ENCODE measurements around the gene SLC25A34. TPM values are rescaled to one million over a fixed set of nuclear protein-coding genes. Genes with fewer than 3 reads are reported as not detected.

Gene SLC25A34
- total and polyA plus RNA-seq, 10 of the 15 experiments (the other 5 are each of a cell fraction or from before 2014, with no cell fraction given) = 0.02 to 1.6 (median 0.39) TPM

DNA sequence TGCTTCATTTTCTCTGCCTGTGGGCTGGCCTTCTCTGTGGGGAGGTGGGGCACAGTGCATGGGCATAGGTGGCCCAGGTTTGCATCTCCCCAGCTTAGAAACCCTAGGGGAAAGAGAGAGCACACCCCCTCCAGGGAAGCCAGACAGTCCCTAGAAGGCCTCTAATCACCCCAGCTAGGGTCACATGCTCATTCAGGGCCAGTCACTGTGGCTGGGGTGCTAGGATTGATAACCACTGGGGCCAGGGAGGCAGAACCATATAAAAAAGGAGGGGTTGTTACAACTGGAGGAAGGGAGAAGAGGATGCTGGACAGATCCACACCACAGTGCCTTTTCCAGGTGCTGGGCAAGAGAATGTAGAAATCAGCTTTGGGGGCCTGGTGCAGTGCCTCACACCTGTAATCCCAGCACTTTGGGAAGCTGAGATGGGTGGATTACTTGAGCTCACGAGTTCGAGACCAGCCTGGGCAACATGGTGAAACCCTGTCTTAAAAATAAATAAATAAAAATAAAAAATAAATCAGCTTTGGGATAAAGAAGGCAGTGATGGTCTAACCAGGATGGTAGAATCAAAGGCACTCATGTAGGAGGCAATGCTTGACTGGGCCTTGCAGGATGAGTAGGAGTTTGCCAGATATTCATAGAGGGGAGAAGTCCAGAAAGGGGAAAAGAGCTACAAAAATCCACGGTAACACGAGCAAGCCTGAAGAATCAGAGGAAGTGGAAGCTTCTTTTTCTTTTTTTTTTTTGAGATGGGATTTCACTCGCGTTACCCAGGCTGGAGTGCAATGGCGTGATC lies 42.0 kb downstream of the SLC25A34 start (continued):
- TF ChIP-seq ZSCAN29 (IDR thresholded peaks at IDR 0.05) (no peak), SIX5 (IDR thresholded peaks at IDR 0.05; ENCODE audit: low read depth, low read length, severe bottlenecking) (no peak), BACH1 (IDR thresholded peaks at IDR 0.05; ENCODE audit: borderline replicate concordance) (no peak), CREM (IDR thresholded peaks at IDR 0.05; ENCODE audit: low read depth) (no peak)
- TF ChIP-seq, protein P1, sequence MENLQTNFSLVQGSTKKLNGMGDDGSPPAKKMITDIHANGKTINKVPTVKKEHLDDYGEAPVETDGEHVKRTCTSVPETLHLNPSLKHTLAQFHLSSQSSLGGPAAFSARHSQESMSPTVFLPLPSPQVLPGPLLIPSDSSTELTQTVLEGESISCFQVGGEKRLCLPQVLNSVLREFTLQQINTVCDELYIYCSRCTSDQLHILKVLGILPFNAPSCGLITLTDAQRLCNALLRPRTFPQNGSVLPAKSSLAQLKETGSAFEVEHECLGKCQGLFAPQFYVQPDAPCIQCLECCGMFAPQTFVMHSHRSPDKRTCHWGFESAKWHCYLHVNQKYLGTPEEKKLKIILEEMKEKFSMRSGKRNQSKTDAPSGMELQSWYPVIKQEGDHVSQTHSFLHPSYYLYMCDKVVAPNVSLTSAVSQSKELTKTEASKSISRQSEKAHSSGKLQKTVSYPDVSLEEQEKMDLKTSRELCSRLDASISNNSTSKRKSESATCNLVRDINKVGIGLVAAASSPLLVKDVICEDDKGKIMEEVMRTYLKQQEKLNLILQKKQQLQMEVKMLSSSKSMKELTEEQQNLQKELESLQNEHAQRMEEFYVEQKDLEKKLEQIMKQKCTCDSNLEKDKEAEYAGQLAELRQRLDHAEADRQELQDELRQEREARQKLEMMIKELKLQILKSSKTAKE (IDR thresholded peaks at IDR 0.05; ENCODE audit: low read depth, poor library complexity, severe bottlenecking) = no peak

DNA sequence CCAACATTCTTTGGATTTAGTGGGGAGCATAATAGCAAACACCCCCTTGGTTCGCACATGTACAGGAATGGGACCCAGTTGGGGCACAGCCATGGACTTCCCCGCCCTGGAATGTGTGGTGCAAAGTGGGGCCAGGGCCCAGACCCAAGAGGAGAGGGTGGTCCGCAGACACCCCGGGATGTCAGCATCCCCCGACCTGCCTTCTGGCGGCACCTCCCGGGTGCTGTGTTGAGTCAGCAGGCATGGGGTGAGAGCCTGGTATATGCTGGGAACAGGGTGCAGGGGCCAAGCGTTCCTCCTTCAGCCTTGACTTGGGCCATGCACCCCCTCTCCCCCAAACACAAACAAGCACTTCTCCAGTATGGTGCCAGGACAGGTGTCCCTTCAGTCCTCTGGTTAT lies 49.6 kb downstream of the SLC25A34 start:
- ChIA-PET SMC1A (ENCODE audit: uncharacterized antibody, unreplicated experiment) (no interaction called here), RAD21 (ENCODE audit: unreplicated experiment) (no interaction called here), CTCF (no interaction called here), POLR2A (no interaction called here)
- DNase-seq (ENCODE audit: low read depth, low spot score) = no peak
- Histone ChIP-seq H3K27me3 (replicated peaks in 1 of 2; ENCODE audit: control insufficient read depth in 2 of 2, insufficient read depth in 2 of 2, low read length in 1 of 2) (no peaks in the 10 kb centered on the region; a peak in 1 of 4 replicates), H3K4me1 (ENCODE audit: control insufficient read depth, insufficient read depth, low read length) (peaks cover 5% of the 10 kb centered on the region), H4K20me1 (ENCODE audit: control insufficient read depth, insufficient read depth) (no peaks in the 10 kb centered on the region), H3K4me2 (ENCODE audit: control insufficient read depth, insufficient read depth) (no peak overlapping the region), H3K9ac (ENCODE audit: control insufficient read depth, insufficient read depth, low read length) (no peak overlapping the region), H3K36me3 (ENCODE audit: control insufficient read depth in 2 of 2, insufficient read depth in 2 of 2, low read length in 1 of 2) (no peaks in the 10 kb centered on the region), H2AFZ (ENCODE audit: control insufficient read depth, low read depth, low read length) (no peak overlapping the region), H3K27ac (ENCODE audit: control insufficient read depth, insufficient read depth) (no peak overlapping the region), H3K9me3 (replicated peaks; ENCODE audit: control insufficient read depth, insufficient read depth, low read length) (no peaks in the 10 kb centered on the region), H3K4me3 (no peak overlapping the region), H3K79me2 (ENCODE audit: control insufficient read depth, insufficient read depth, low read length) (no peaks in the 10 kb centered on the region)
- WGBS (ENCODE audit: insufficient coverage, insufficient replicate concordance, low lambda C conversion rate, missing lambda C conversion rate) = 71% methylated on average over 8 of the region's 8 CpGs
- no TSS peak for BruUV-seq (replicated peaks)
- in situ Hi-C loops (cut with MboI) = no loop called here
- intact Hi-C loops (cut with micrococcal nuclease; ENCODE audit: unreplicated experiment) = no loop called here
- ATAC-seq = no peak
- FAIRE-seq = no peak
- TF ChIP-seq, protein P2, sequence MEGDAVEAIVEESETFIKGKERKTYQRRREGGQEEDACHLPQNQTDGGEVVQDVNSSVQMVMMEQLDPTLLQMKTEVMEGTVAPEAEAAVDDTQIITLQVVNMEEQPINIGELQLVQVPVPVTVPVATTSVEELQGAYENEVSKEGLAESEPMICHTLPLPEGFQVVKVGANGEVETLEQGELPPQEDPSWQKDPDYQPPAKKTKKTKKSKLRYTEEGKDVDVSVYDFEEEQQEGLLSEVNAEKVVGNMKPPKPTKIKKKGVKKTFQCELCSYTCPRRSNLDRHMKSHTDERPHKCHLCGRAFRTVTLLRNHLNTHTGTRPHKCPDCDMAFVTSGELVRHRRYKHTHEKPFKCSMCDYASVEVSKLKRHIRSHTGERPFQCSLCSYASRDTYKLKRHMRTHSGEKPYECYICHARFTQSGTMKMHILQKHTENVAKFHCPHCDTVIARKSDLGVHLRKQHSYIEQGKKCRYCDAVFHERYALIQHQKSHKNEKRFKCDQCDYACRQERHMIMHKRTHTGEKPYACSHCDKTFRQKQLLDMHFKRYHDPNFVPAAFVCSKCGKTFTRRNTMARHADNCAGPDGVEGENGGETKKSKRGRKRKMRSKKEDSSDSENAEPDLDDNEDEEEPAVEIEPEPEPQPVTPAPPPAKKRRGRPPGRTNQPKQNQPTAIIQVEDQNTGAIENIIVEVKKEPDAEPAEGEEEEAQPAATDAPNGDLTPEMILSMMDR (IDR thresholded peaks at IDR 0.05 in 2 of 3, conservative IDR thresholded peaks at IDR 0.05 in 1 of 3; ENCODE audit: control insufficient read depth in 2 of 3, extremely low read depth in 1 of 3, insufficient read depth in 1 of 3, low read depth in 3 of 3, low read length in 3 of 3) = no peak
- TF ChIP-seq ZSCAN29 (IDR thresholded peaks at IDR 0.05) = no peak
- TF ChIP-seq, protein P3, sequence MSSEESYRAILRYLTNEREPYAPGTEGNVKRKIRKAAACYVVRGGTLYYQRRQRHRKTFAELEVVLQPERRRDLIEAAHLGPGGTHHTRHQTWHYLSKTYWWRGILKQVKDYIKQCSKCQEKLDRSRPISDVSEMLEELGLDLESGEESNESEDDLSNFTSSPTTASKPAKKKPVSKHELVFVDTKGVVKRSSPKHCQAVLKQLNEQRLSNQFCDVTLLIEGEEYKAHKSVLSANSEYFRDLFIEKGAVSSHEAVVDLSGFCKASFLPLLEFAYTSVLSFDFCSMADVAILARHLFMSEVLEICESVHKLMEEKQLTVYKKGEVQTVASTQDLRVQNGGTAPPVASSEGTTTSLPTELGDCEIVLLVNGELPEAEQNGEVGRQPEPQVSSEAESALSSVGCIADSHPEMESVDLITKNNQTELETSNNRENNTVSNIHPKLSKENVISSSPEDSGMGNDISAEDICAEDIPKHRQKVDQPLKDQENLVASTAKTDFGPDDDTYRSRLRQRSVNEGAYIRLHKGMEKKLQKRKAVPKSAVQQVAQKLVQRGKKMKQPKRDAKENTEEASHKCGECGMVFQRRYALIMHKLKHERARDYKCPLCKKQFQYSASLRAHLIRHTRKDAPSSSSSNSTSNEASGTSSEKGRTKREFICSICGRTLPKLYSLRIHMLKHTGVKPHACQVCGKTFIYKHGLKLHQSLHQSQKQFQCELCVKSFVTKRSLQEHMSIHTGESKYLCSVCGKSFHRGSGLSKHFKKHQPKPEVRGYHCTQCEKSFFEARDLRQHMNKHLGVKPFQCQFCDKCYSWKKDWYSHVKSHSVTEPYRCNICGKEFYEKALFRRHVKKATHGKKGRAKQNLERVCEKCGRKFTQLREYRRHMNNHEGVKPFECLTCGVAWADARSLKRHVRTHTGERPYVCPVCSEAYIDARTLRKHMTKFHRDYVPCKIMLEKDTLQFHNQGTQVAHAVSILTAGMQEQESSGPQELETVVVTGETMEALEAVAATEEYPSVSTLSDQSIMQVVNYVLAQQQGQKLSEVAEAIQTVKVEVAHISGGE (CRISPR knock-in tag; IDR thresholded peaks at IDR 0.05) = no peak
- TF ChIP-seq, protein P4, sequence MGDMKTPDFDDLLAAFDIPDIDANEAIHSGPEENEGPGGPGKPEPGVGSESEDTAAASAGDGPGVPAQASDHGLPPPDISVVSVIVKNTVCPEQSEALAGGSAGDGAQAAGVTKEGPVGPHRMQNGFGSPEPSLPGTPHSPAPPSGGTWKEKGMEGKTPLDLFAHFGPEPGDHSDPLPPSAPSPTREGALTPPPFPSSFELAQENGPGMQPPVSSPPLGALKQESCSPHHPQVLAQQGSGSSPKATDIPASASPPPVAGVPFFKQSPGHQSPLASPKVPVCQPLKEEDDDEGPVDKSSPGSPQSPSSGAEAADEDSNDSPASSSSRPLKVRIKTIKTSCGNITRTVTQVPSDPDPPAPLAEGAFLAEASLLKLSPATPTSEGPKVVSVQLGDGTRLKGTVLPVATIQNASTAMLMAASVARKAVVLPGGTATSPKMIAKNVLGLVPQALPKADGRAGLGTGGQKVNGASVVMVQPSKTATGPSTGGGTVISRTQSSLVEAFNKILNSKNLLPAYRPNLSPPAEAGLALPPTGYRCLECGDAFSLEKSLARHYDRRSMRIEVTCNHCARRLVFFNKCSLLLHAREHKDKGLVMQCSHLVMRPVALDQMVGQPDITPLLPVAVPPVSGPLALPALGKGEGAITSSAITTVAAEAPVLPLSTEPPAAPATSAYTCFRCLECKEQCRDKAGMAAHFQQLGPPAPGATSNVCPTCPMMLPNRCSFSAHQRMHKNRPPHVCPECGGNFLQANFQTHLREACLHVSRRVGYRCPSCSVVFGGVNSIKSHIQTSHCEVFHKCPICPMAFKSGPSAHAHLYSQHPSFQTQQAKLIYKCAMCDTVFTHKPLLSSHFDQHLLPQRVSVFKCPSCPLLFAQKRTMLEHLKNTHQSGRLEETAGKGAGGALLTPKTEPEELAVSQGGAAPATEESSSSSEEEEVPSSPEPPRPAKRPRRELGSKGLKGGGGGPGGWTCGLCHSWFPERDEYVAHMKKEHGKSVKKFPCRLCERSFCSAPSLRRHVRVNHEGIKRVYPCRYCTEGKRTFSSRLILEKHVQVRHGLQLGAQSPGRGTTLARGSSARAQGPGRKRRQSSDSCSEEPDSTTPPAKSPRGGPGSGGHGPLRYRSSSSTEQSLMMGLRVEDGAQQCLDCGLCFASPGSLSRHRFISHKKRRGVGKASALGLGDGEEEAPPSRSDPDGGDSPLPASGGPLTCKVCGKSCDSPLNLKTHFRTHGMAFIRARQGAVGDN (IDR thresholded peaks at IDR 0.05) = no peak
- TF ChIP-seq SRF (IDR thresholded peaks at IDR 0.05; ENCODE audit: low read depth in 2 of 2, low read length in 2 of 2) = no peak

All from GM12878 (cell line).